WTC11 (cell line): Measurements from ENCODE around the gene DLX6.

Source experiments
- FOXJ3 ChIP-seq: sonication (generic); formaldehyde crosslinking; IDR thresholded peaks from 2 replicates; pipeline ENCODE4 v1.9.0; 2021; ENCODE audit warnings: missing genetic modification reagents, mild to moderate bottlenecking, borderline replicate concordance
- ZBTB21 ChIP-seq: sonication (generic); formaldehyde crosslinking; IDR thresholded peaks from 2 replicates; pipeline ENCODE4 v1.8.1; 2023; ENCODE audit warnings: mild to moderate bottlenecking, missing genetic modification reagents, borderline replicate concordance
- TF ChIP-seq, protein P1 (sequence below): sonication (generic); formaldehyde crosslinking; IDR thresholded peaks from 2 replicates; pipeline ENCODE4 v1.8.0; 2022; ENCODE audit warnings: mild to moderate bottlenecking, missing genetic modification reagents

DNA sequence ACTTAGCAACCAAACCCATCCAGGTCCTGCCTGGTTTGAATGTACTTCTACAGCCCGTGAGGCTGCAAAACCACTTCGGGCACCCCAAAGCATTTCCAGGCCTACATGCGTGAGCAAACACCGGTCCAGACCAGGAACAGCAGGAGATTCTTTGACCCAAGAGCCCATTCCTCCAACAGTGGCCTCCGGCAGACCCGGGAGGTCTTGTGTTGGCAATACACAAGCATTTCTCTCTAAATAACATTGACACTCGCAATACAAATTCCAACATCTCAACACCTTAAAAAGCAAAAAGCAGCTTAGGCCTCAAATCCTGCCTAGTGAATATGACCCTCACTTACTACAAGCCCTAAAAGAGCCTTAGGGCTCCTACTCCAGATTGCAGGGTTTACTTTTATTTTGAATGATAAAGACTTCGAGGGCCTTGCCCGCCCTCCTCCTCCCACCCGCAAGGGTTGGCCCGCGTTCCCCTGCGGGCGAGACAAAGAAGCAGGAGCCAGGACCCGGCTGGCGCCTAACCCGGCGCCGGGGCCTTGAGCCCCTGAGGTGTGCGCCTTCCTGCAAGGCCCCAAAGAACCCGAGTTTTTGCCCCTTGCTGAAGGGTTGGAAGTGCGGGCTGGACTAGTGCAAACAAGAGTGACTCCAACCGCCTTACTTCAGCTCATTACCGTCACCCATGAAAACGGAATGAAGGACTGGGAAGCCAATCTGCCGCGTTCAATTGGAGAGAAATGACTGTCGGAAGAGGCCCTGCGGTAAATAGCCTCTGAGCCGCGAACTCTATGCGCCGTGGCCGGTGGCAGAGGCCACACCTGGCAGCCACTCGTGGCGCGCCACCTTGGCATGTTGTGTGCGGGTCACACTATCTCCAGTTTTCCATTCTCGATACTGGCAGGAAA is 3.4 kb upstream of the DLX6 start:
- TF ChIP-seq, protein P1, sequence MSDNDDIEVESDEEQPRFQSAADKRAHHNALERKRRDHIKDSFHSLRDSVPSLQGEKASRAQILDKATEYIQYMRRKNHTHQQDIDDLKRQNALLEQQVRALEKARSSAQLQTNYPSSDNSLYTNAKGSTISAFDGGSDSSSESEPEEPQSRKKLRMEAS (CRISPR knock-in tag): no peak
- TF ChIP-seq ZBTB21 (CRISPR knock-in tag) (no peak), FOXJ3 (no peak)
